Measurements from ENCODE around the gene MAP3K7CL. TPM values are rescaled to one million over a fixed set of nuclear protein-coding genes. Genes with fewer than 3 reads are reported as not detected.

MAP3K7CL gene
- total and polyA plus RNA-seq, 4 donors: 1.4 to 3.5 (median 3.1) TPM

DNA sequence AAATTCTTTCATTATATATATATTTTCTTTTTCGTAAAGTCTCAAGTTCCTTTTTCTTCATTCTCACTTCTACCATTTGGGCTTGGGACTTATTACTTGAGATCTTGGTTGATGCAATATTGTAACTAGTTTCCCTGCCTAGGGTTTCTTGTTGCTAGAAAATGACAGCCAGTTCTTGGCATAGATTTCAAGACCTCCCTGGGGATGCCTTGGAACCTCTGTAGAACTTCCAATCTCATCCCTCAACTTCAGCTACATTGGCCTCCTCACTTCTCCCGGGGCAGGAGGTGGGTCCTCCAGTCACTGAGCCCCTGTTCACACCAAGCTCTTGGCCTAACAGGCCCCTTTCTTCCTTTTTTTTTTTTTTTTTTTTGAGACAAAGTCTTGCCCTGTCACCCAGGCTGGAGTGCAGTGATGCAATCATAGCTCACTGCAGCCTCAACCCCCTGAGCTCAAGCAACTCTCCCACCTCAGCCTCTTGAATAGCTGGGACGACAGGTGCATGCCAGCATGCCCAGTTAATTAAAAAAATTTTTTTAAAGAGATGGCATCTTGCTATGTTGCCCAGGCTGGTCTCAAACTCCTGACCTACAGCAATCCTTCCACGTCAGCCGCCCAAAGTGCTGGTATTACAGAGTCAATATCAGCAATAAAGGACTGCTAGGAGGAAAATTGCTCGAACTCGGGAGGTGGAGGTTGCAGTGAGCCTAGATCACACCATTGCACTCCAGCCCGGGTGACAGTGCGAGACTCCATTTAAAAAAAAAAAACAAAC is 33.1 kb downstream of the MAP3K7CL start:
- no peak overlapping the region for H3K9ac ChIP-seq (ENCODE audit: low read depth in 1 of 2, low read length in 2 of 2)
- 85% methylated on average over 9 of the region's 9 CpGs for WGBS
- no peak for DNase-seq (ENCODE audit: low spot score)
- no peaks in the 10 kb centered on the region for H3K27me3 ChIP-seq (ENCODE audit: control insufficient read depth in 4 of 4, insufficient read depth in 4 of 4, low read length in 3 of 4)
- no peaks in the 10 kb centered on the region for H3K9me3 ChIP-seq (ENCODE audit: control insufficient read depth in 4 of 4, low read length in 3 of 4)
- TF ChIP-seq TAF1 (conservative IDR thresholded peaks at IDR 0.05): no peak
- no peak for TF ChIP-seq GABPA (IDR thresholded peaks at IDR 0.05 in 1 of 2, conservative IDR thresholded peaks at IDR 0.05 in 1 of 2)
- TF ChIP-seq RXRA (IDR thresholded peaks at IDR 0.05): no peak
- no peak for TF ChIP-seq HNF4A (conservative IDR thresholded peaks at IDR 0.05)
- no peak for TF ChIP-seq FOXA1 (IDR thresholded peaks at IDR 0.05)
- TF ChIP-seq JUND (IDR thresholded peaks at IDR 0.05): no peak
- TF ChIP-seq, protein P1, sequence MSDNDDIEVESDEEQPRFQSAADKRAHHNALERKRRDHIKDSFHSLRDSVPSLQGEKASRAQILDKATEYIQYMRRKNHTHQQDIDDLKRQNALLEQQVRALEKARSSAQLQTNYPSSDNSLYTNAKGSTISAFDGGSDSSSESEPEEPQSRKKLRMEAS (IDR thresholded peaks at IDR 0.05): no peak
- TF ChIP-seq, protein P2, sequence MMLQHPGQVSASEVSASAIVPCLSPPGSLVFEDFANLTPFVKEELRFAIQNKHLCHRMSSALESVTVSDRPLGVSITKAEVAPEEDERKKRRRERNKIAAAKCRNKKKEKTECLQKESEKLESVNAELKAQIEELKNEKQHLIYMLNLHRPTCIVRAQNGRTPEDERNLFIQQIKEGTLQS (IDR thresholded peaks at IDR 0.05): no peak
- no peak for TF ChIP-seq SP1 (IDR thresholded peaks at IDR 0.05)
- TF ChIP-seq NR2F2 (IDR thresholded peaks at IDR 0.05): no peak
- no peak for TF ChIP-seq EGR1 (IDR thresholded peaks at IDR 0.05; ENCODE audit: low read depth in 2 of 2)
- TF ChIP-seq FOXA2 (IDR thresholded peaks at IDR 0.05): no peak
- TF ChIP-seq, protein P3, sequence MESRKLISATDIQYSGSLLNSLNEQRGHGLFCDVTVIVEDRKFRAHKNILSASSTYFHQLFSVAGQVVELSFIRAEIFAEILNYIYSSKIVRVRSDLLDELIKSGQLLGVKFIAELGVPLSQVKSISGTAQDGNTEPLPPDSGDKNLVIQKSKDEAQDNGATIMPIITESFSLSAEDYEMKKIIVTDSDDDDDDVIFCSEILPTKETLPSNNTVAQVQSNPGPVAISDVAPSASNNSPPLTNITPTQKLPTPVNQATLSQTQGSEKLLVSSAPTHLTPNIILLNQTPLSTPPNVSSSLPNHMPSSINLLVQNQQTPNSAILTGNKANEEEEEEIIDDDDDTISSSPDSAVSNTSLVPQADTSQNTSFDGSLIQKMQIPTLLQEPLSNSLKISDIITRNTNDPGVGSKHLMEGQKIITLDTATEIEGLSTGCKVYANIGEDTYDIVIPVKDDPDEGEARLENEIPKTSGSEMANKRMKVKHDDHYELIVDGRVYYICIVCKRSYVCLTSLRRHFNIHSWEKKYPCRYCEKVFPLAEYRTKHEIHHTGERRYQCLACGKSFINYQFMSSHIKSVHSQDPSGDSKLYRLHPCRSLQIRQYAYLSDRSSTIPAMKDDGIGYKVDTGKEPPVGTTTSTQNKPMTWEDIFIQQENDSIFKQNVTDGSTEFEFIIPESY (IDR thresholded peaks at IDR 0.05): no peak
- no peak for TF ChIP-seq HNF4G (IDR thresholded peaks at IDR 0.05)
- TF ChIP-seq YY1 (IDR thresholded peaks at IDR 0.05): no peak
- TF ChIP-seq, protein P4, sequence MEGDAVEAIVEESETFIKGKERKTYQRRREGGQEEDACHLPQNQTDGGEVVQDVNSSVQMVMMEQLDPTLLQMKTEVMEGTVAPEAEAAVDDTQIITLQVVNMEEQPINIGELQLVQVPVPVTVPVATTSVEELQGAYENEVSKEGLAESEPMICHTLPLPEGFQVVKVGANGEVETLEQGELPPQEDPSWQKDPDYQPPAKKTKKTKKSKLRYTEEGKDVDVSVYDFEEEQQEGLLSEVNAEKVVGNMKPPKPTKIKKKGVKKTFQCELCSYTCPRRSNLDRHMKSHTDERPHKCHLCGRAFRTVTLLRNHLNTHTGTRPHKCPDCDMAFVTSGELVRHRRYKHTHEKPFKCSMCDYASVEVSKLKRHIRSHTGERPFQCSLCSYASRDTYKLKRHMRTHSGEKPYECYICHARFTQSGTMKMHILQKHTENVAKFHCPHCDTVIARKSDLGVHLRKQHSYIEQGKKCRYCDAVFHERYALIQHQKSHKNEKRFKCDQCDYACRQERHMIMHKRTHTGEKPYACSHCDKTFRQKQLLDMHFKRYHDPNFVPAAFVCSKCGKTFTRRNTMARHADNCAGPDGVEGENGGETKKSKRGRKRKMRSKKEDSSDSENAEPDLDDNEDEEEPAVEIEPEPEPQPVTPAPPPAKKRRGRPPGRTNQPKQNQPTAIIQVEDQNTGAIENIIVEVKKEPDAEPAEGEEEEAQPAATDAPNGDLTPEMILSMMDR (IDR thresholded peaks at IDR 0.05; ENCODE audit: low read depth, low read length, missing input control): no peak
- no peak overlapping the region for H3K27ac ChIP-seq (ENCODE audit: low read depth in 1 of 2, low read length in 2 of 2)
- peaks cover 2 to 10% (median 5%) of the 10 kb centered on the region in 4 donors for H3K4me1 ChIP-seq (ENCODE audit: control insufficient read depth in 4 of 4, insufficient read depth in 4 of 4, low read length in 3 of 4)
- no peak overlapping the region for H3K4me3 ChIP-seq (ENCODE audit: low read depth in 1 of 3, low read length in 3 of 3)
- no peaks in the 10 kb centered on the region for H3K36me3 ChIP-seq (ENCODE audit: control insufficient read depth in 4 of 4, insufficient read depth in 3 of 4, low read depth in 1 of 4, low read length in 3 of 4)

DNA sequence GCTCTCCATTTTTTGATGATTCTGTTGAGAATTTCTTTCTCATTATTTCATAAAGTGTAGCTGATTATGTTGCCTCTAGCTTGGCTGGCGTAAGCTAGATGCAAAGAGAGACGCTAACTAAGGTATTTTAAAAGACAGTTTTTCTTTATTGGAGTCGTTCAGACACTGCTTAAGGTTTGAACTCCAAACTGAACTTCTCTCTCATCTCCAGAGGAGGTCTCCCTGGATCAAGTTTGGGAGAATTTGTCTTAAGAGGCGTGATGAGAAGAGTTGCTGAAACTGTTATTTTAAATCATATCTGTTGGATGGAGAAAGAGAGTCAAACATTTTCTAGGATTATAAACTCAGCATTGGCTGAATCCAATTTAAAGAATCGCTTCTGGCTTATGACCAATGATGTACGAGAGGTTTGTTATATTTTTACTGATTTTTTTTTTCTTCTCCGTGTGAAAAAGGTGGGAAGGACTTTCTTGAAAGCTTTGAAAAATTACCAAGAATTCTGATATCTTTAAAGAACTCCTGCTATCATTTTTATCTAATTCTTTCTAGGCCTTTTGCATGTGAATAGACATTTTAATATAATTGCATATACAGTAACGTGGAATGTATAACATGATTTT is 34.0 kb downstream of the MAP3K7CL start:
- Histone ChIP-seq H3K27me3 (ENCODE audit: control insufficient read depth in 4 of 4, insufficient read depth in 4 of 4, low read length in 3 of 4) (no peaks in the 10 kb centered on the region), H3K4me1 (ENCODE audit: control insufficient read depth in 4 of 4, insufficient read depth in 4 of 4, low read length in 3 of 4) (peaks cover 2 to 10% (median 5%) of the 10 kb centered on the region in 4 donors), H3K9me3 (ENCODE audit: control insufficient read depth in 4 of 4, low read length in 3 of 4) (no peaks in the 10 kb centered on the region), H3K27ac (ENCODE audit: low read depth in 1 of 2, low read length in 2 of 2) (no peak overlapping the region), H3K9ac (ENCODE audit: low read depth in 1 of 2, low read length in 2 of 2) (peak overlapping the region in 1 of 2 donors; percentile 16), H3K4me3 (ENCODE audit: low read depth in 1 of 3, low read length in 3 of 3) (no peak overlapping the region), H3K36me3 (ENCODE audit: control insufficient read depth in 4 of 4, insufficient read depth in 3 of 4, low read depth in 1 of 4, low read length in 3 of 4) (no peaks in the 10 kb centered on the region)
- TF ChIP-seq YY1 (IDR thresholded peaks at IDR 0.05) (no peak), EGR1 (IDR thresholded peaks at IDR 0.05; ENCODE audit: low read depth in 2 of 2) (no peak), JUND (IDR thresholded peaks at IDR 0.05) (peak in 1 of 2 donors; percentile 62), TAF1 (conservative IDR thresholded peaks at IDR 0.05) (no peak), RXRA (IDR thresholded peaks at IDR 0.05) (peak in 1 of 2 donors; percentile 57), HNF4G (IDR thresholded peaks at IDR 0.05) (no peak), RAD21 (IDR thresholded peaks at IDR 0.05) (peak; percentile 97 to 99), HNF4A (conservative IDR thresholded peaks at IDR 0.05) (peak; percentile 15 to 65)
- TF ChIP-seq, protein P1 (IDR thresholded peaks at IDR 0.05): no peak
- TF ChIP-seq, protein P4 (IDR thresholded peaks at IDR 0.05; ENCODE audit: low read depth, low read length, missing input control): peak; percentile 78
- no peak for DNase-seq (ENCODE audit: low spot score)
- 33% methylated on average over 8 of the region's 8 CpGs for WGBS
